Colonic mucosa (tissue), 4 donors: Measurements from ENCODE around the gene WSB1. TPM values are rescaled to one million over a fixed set of nuclear protein-coding genes. Genes with fewer than 3 reads are reported as not detected.

Experiments
- DNase-seq: peaks from one replicate; pipeline ENCODE4 v3.0.0-alpha.2; 2020
- H3K27ac ChIP-seq: fragments of 200-600 bp; one replicate; pipeline ENCODE4 v1.8.0; 2021
- H3K27me3 ChIP-seq: fragments of 200-600 bp; one replicate; pipeline ENCODE4 v1.8.0; 2021
- H3K36me3 ChIP-seq: fragments of 200-600 bp; one replicate; pipeline ENCODE4 v1.8.0; 2021
- H3K4me1 ChIP-seq: fragments of 200-600 bp; one replicate; pipeline ENCODE4 v1.8.0; 2021; ENCODE audit warnings: mild to moderate bottlenecking
- H3K4me3 ChIP-seq: fragments of 200-600 bp; one replicate; pipeline ENCODE4 v1.8.0; 2021
- H3K9ac ChIP-seq, 2 donors: one replicate each; pipeline ENCODE4 v1.7.0; 2013; ENCODE audit warnings: control low read depth in 2 of 2, low read depth in 2 of 2, low read length in 2 of 2
- H3K9me3 ChIP-seq: fragments of 200-600 bp; one replicate; pipeline ENCODE4 v1.8.0; 2021
- CTCF ChIP-seq: fragments of 200-600 bp; IDR thresholded peaks from one replicate; pipeline ENCODE4 v1.8.0; 2022; ENCODE audit warnings: antibody characterized with exemption, mild to moderate bottlenecking
- intact Hi-C: fragments of 100-400 bp; cut with DNase I; formaldehyde crosslinking; loops from one replicate; pipeline ENCODE4 v1.14.1; 2022
- total RNA-seq, 2 donors: library from RNA; stranded (reverse); fragmentation: NEBNext Ultra II Directional in 1 of 2; extraction: Animal tissue kit (Norgen Biotek cat#: 25700) in 1 of 2; gene quantifications; one replicate each; pipeline ENCODE4 v1.2.1, GENCODE V29; 2021
- donor health status: healthy.
- donor health status: DM: no; HTN: no; CAD: no.
- donor health status: DM: no; HTN: no; CAD: no.

WSB1 gene
- total RNA-seq, 2 donors from 2014 or later = 94.2 to 150 TPM

GRCh38 chr17:27285516-27285915 is 8.4 kb upstream of the WSB1 start:
- intact Hi-C loops = no loop called here
- Histone ChIP-seq H3K4me1 (no peaks in the 10 kb centered on the region), H3K9me3 (no peaks in the 10 kb centered on the region), H3K27ac (no peak overlapping the region), H3K27me3 (no peaks in the 10 kb centered on the region), H3K4me3 (no peak overlapping the region), H3K9ac (no peak overlapping the region), H3K36me3 (no peaks in the 10 kb centered on the region)
- DNase-seq = no peak
- no peak for TF ChIP-seq CTCF

GRCh38 chr17:27288183-27288582 is 5.7 kb upstream of the WSB1 start:
- Histone ChIP-seq H3K4me1 (peaks cover under 1% of the 10 kb centered on the region), H3K27ac (no peak overlapping the region), H3K9ac (no peak overlapping the region), H3K9me3 (no peaks in the 10 kb centered on the region), H3K27me3 (no peaks in the 10 kb centered on the region), H3K36me3 (no peaks in the 10 kb centered on the region), H3K4me3 (no peak overlapping the region)
- TF ChIP-seq CTCF = no peak
- DNase-seq = no peak
- intact Hi-C loops = no loop called here

DNA sequence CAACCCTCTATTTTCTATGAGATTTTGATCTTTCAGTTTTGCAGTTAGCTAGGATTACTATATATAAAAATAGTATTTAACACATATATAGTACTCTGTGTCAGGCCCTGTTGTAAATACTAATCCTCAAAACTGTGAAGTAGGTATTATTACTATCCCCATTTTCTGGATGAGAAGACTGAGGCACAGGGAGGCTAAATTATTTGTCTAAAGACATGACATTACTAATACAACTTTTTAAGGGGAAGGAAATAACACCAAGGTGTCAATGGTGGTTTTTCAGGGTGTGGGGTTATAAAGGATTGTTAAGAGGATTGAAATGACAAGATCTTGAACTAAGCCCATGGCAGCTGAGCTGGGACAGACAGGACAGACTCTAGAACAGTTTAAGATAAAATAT is 4.1 kb upstream of the WSB1 start:
- no peak for TF ChIP-seq CTCF
- no peak overlapping the region for H3K4me3 ChIP-seq
- no peaks in the 10 kb centered on the region for H3K36me3 ChIP-seq
- H3K27me3 ChIP-seq = no peaks in the 10 kb centered on the region
- no peak overlapping the region for H3K27ac ChIP-seq
- no peak overlapping the region for H3K9ac ChIP-seq
- DNase-seq = no peak
- no peaks in the 10 kb centered on the region for H3K9me3 ChIP-seq
- peaks cover 5% of the 10 kb centered on the region for H3K4me1 ChIP-seq
- intact Hi-C loops = loop anchor here (5.0 kb wide), 1 partner anchor 43 kb away; no protein-coding TSS in a partner anchor

GRCh38 chr17:27290916-27291598 is 2.9 kb upstream of the WSB1 start:
- no peak for TF ChIP-seq CTCF
- peaks cover 5% of the 10 kb centered on the region for H3K4me1 ChIP-seq
- no peaks in the 10 kb centered on the region for H3K9me3 ChIP-seq
- no peak overlapping the region for H3K4me3 ChIP-seq
- no peaks in the 10 kb centered on the region for H3K36me3 ChIP-seq
- no peaks in the 10 kb centered on the region for H3K27me3 ChIP-seq
- intact Hi-C loops = loop anchor here (5.0 kb wide), 1 partner anchor 44 kb away; no protein-coding TSS in a partner anchor
- no peak overlapping the region for H3K9ac ChIP-seq
- DNase-seq = no peak
- no peak overlapping the region for H3K27ac ChIP-seq

- Histone ChIP-seq H3K27ac (peak overlapping the region; percentile 99), H3K27me3 (no peaks in the 10 kb centered on the region), H3K9ac (peak overlapping the region; percentile 72 to 98), H3K36me3 (no peaks in the 10 kb centered on the region), H3K4me3 (peak overlapping the region; percentile 78), H3K9me3 (no peaks in the 10 kb centered on the region), H3K4me1 (peaks cover 9% of the 10 kb centered on the region)
- TF ChIP-seq CTCF = no peak
- DNase-seq = peak; percentile 39
- intact Hi-C loops = loop anchor here (5.0 kb wide), 1 partner anchor 46 kb away; no protein-coding TSS in a partner anchor
These were observed 486 bp upstream of the WSB1 start for GRCh38 chr17:27293359-27293897.
